ENCODE results near the gene GPR85.

GRCh38 chr7:113092762-113093161 is 6.1 kb upstream of the GPR85 start:
- TF ChIP-seq CTCF (IDR thresholded peaks at IDR 0.05) (no peak), POLR2A (IDR thresholded peaks at IDR 0.05) (no peak), POLR2AphosphoS5 (IDR thresholded peaks at IDR 0.05) (no peak)

All from upper lobe of left lung (tissue), 4 donors.